Osteoblast (primary cell): Measurements from ENCODE around the gene KLHDC4. TPM values are rescaled to one million over a fixed set of nuclear protein-coding genes. Genes with fewer than 3 reads are reported as not detected.

ENCODE experiments used
- DNase-seq: peaks from one replicate; pipeline ENCODE4 v3.0.0; 2011; ENCODE audit warnings: low spot score, mixed read lengths; ENCODE audit not compliant: insufficient read length; ENCODE audit errors: missing footprints
- H2AFZ ChIP-seq: 2 replicates; pipeline ENCODE4 v1.6.0; 2011; ENCODE audit warnings: mild to moderate bottlenecking, low read length
- H3K27ac ChIP-seq: 2 replicates; pipeline ENCODE4 v1.5.1; 2011; ENCODE audit warnings: mild to moderate bottlenecking, low read depth, low read length, moderate library complexity
- H3K27me3 ChIP-seq: 2 replicates; pipeline ENCODE4 v1.6.0; 2012; ENCODE audit warnings: mild to moderate bottlenecking, control low read depth, inconsistent platforms, low read length, moderate library complexity; ENCODE audit not compliant: insufficient read depth
- H3K36me3 ChIP-seq: 2 replicates; pipeline ENCODE4 v1.5.1; 2011; ENCODE audit warnings: mild to moderate bottlenecking, low read length, control low read depth, moderate library complexity; ENCODE audit not compliant: insufficient read depth
- H3K4me1 ChIP-seq: 2 replicates; pipeline ENCODE4 v1.5.1; 2011; ENCODE audit warnings: mild to moderate bottlenecking, low read length, control low read depth, moderate library complexity; ENCODE audit not compliant: insufficient read depth
- H3K4me2 ChIP-seq: 2 replicates; pipeline ENCODE4 v1.6.0; 2011; ENCODE audit warnings: mild to moderate bottlenecking, low read length; ENCODE audit not compliant: insufficient read depth
- H3K4me3 ChIP-seq: fragments of 200-600 bp; sonication (generic); 3 replicates; pipeline ENCODE4 v1.5.1; 2012; ENCODE audit warnings: mild to moderate bottlenecking, low read length, inconsistent platforms; ENCODE audit not compliant: insufficient read depth
- H3K79me2 ChIP-seq: 2 replicates; pipeline ENCODE4 v1.6.0; 2012; ENCODE audit warnings: mild to moderate bottlenecking, low read length, control low read depth, inconsistent platforms; ENCODE audit not compliant: insufficient read depth
- H3K9me3 ChIP-seq: 2 replicates; pipeline ENCODE4 v1.5.1; 2011; ENCODE audit warnings: low read depth, low read length, control low read depth
- H4K20me1 ChIP-seq: 2 replicates; pipeline ENCODE4 v1.6.0; 2012; ENCODE audit warnings: mild to moderate bottlenecking, low read length, control low read depth; ENCODE audit not compliant: insufficient read depth
- CTCF ChIP-seq: IDR thresholded peaks from 2 replicates; pipeline ENCODE4 v1.5.1; 2011; ENCODE audit warnings: mild to moderate bottlenecking, low read depth, low read length, moderate library complexity; ENCODE audit errors: extremely low read depth
- total RNA-seq: library from RNA; depleted of rRNA; stranded (reverse); fragments of >200 nt; gene quantifications from 2 replicates; pipeline ENCODE4 v1.2.3, GENCODE V29; 2012

KLHDC4 gene
- total RNA-seq, 1 donor: 22.1 TPM

GRCh38 chr16:87715231-87715630 lies 50.6 kb downstream of the KLHDC4 start:
- no peaks in the 10 kb centered on the region for H3K27me3 ChIP-seq
- H3K27ac ChIP-seq: no peak overlapping the region
- peaks cover 11% of the 10 kb centered on the region for H3K36me3 ChIP-seq
- no peak for TF ChIP-seq CTCF
- no peaks in the 10 kb centered on the region for H3K4me1 ChIP-seq
- no peaks in the 10 kb centered on the region for H3K79me2 ChIP-seq
- H3K4me2 ChIP-seq: no peak overlapping the region
- H3K9me3 ChIP-seq: no peaks in the 10 kb centered on the region
- no peak for DNase-seq
- no peak overlapping the region for H2AFZ ChIP-seq
- H4K20me1 ChIP-seq: peaks cover 8% of the 10 kb centered on the region
- no peak overlapping the region for H3K4me3 ChIP-seq

GRCh38 chr16:87713451-87714229 lies 52.1 kb downstream of the KLHDC4 start:
- Histone ChIP-seq H4K20me1 (peaks cover 2% of the 10 kb centered on the region), H3K36me3 (peaks cover 11% of the 10 kb centered on the region)

GRCh38 chr16:87712184-87712762 lies 53.5 kb downstream of the KLHDC4 start:
- H3K9me3 ChIP-seq: no peaks in the 10 kb centered on the region
- DNase-seq: no peak
- H3K4me1 ChIP-seq: no peaks in the 10 kb centered on the region
- no peak for TF ChIP-seq CTCF
- H3K79me2 ChIP-seq: no peaks in the 10 kb centered on the region
- H4K20me1 ChIP-seq: peaks cover 2% of the 10 kb centered on the region
- H3K36me3 ChIP-seq: peaks cover 11% of the 10 kb centered on the region
- no peak overlapping the region for H2AFZ ChIP-seq
- H3K27ac ChIP-seq: no peak overlapping the region
- no peaks in the 10 kb centered on the region for H3K27me3 ChIP-seq
- H3K4me3 ChIP-seq: no peak overlapping the region
- no peak overlapping the region for H3K4me2 ChIP-seq

More at GRCh38 chr16:87713451-87714229, 52.1 kb downstream of the KLHDC4 start:
- Histone ChIP-seq H3K27me3 (no peaks in the 10 kb centered on the region), H3K79me2 (no peaks in the 10 kb centered on the region), H3K4me2 (no peak overlapping the region), H3K4me3 (no peak overlapping the region), H3K9me3 (no peaks in the 10 kb centered on the region), H3K4me1 (no peaks in the 10 kb centered on the region), H3K27ac (no peak overlapping the region), H2AFZ (no peak overlapping the region)
- DNase-seq: no peak
- no peak for TF ChIP-seq CTCF

GRCh38 chr16:87710887-87711286 lies 54.9 kb downstream of the KLHDC4 start:
- Histone ChIP-seq H3K4me1 (no peaks in the 10 kb centered on the region), H3K79me2 (no peaks in the 10 kb centered on the region), H3K27me3 (no peaks in the 10 kb centered on the region), H3K36me3 (peaks cover 11% of the 10 kb centered on the region), H3K4me2 (no peak overlapping the region), H4K20me1 (peaks cover 2% of the 10 kb centered on the region), H3K9me3 (no peaks in the 10 kb centered on the region), H3K4me3 (no peak overlapping the region), H2AFZ (no peak overlapping the region), H3K27ac (no peak overlapping the region)
- no peak for DNase-seq
- TF ChIP-seq CTCF: no peak
